HepG2 (cell line): ENCODE data around the gene PHB1. TPM values are rescaled to one million over a fixed set of nuclear protein-coding genes. Genes with fewer than 3 reads are reported as not detected.
A peak's percentile ranks its signal among the peaks of the same experiment; 100 is the strongest.

Experiments used
- FOXM1 ChIP-seq: sonication (generic); formaldehyde crosslinking; IDR thresholded peaks from 2 replicates; pipeline ENCODE4 v1.5.0; 2020; ENCODE audit warnings: missing genetic modification reagents
- HOMEZ ChIP-seq: IDR thresholded peaks from 2 replicates; pipeline ENCODE4 v1.6.1; 2016; ENCODE audit warnings: low read depth
- IRF2 ChIP-seq: IDR thresholded peaks from 2 replicates; pipeline ENCODE4 v1.6.1; 2018; ENCODE audit warnings: missing genetic modification reagents, missing compliant biosample characterization
- ISX ChIP-seq: sonication (generic); formaldehyde crosslinking; conservative IDR thresholded peaks from 2 replicates; pipeline ENCODE4 v1.5.0; 2020; ENCODE audit warnings: missing genetic modification reagents
- JDP2 ChIP-seq: sonication (generic); formaldehyde crosslinking; IDR thresholded peaks from 2 replicates; pipeline ENCODE4 v1.8.1; 2022; ENCODE audit warnings: missing genetic modification reagents, borderline replicate concordance
- MTF2 ChIP-seq: sonication (generic); formaldehyde crosslinking; IDR thresholded peaks from 2 replicates; pipeline ENCODE4 v1.5.0; 2020; ENCODE audit warnings: missing genetic modification reagents, borderline replicate concordance
- REPIN1 ChIP-seq: sonication (generic); formaldehyde crosslinking; IDR thresholded peaks from 2 replicates; pipeline ENCODE4 v1.8.0; 2022; ENCODE audit warnings: missing genetic modification reagents, low read depth, mild to moderate bottlenecking, borderline replicate concordance
- TSC22D2 ChIP-seq: sonication (generic); formaldehyde crosslinking; IDR thresholded peaks from 2 replicates; pipeline ENCODE4 v1.5.1; 2020; ENCODE audit warnings: missing genetic modification reagents, mild to moderate bottlenecking, borderline replicate concordance
- ZNF18 ChIP-seq: sonication (generic); formaldehyde crosslinking; IDR thresholded peaks from 2 replicates; pipeline ENCODE4 v1.8.0; 2022; ENCODE audit warnings: mild to moderate bottlenecking, missing genetic modification reagents; ENCODE audit not compliant: insufficient replicate concordance
- ZNF253 ChIP-seq: sonication (generic); formaldehyde crosslinking; IDR thresholded peaks from 2 replicates; pipeline ENCODE4 v1.8.0; 2022; ENCODE audit warnings: mild to moderate bottlenecking, missing genetic modification reagents, borderline replicate concordance
- ZNF317 ChIP-seq: sonication (generic); formaldehyde crosslinking; IDR thresholded peaks from 2 replicates; pipeline ENCODE4 v1.5.0; 2020; ENCODE audit warnings: mild to moderate bottlenecking, missing genetic modification reagents
- ZNF598 ChIP-seq: sonication (generic); formaldehyde crosslinking; IDR thresholded peaks from 2 replicates; pipeline ENCODE4 v1.5.1; 2020; ENCODE audit warnings: mild to moderate bottlenecking, missing genetic modification reagents, borderline replicate concordance
- ZNF7 ChIP-seq: IDR thresholded peaks from 2 replicates; pipeline ENCODE4 v1.6.1; 2016; ENCODE audit warnings: missing biosample characterization, missing genetic modification reagents
- ZNF768 ChIP-seq: sonication (generic); formaldehyde crosslinking; IDR thresholded peaks from 2 replicates; pipeline ENCODE4 v1.4.0; 2020; ENCODE audit warnings: missing genetic modification reagents
- polyA plus RNA-seq, 8 experiments: library from polyadenylated mRNA; depleted of rRNA in 3 of 8; stranded (reverse) in 7 of 8; unstranded in 1 of 8; fragments of >200 nt; fragmentation: Illumina TruSeq in 4 of 8; extraction: Trizol in 4 of 8; gene quantifications; 2 replicates each; pipeline versions ENCODE4 v1.2.1 to v1.2.3, GENCODE V29; 2011 to 2016; ENCODE audit warnings: low read depth in 4 of 8, missing spikeins in 1 of 8, mixed read lengths in 1 of 8; ENCODE audit not compliant: insufficient read depth in 1 of 8
- total RNA-seq, 5 experiments: library from RNA; depleted of rRNA; stranded (reverse); fragments of >200 nt; fragmentation: Illumina TruSeq; extraction: Trizol; gene quantifications; 2 replicates each; pipeline ENCODE4 v1.2.3, GENCODE V29; 2016; ENCODE audit warnings: low read depth in 1 of 5
- TF ChIP-seq, protein P1 (sequence below): sonication (generic); formaldehyde crosslinking; IDR thresholded peaks from 2 replicates; pipeline ENCODE4 v1.5.0; 2020; ENCODE audit warnings: missing genetic modification reagents
- TF ChIP-seq, protein P2 (sequence below): sonication (generic); formaldehyde crosslinking; IDR thresholded peaks from 2 replicates; pipeline ENCODE4 v1.4.0; 2020; ENCODE audit warnings: missing genetic modification reagents, borderline replicate concordance
- TF ChIP-seq, protein P3 (sequence below): sonication (generic); formaldehyde crosslinking; IDR thresholded peaks from 2 replicates; pipeline ENCODE4 v1.8.1; 2023; ENCODE audit warnings: mild to moderate bottlenecking, missing genetic modification reagents

Gene PHB1
- total and polyA plus RNA-seq, 2 of the 13 experiments (the other 11 are each of a cell fraction or from before 2014, with no cell fraction given), result 515 to 688 TPM

DNA sequence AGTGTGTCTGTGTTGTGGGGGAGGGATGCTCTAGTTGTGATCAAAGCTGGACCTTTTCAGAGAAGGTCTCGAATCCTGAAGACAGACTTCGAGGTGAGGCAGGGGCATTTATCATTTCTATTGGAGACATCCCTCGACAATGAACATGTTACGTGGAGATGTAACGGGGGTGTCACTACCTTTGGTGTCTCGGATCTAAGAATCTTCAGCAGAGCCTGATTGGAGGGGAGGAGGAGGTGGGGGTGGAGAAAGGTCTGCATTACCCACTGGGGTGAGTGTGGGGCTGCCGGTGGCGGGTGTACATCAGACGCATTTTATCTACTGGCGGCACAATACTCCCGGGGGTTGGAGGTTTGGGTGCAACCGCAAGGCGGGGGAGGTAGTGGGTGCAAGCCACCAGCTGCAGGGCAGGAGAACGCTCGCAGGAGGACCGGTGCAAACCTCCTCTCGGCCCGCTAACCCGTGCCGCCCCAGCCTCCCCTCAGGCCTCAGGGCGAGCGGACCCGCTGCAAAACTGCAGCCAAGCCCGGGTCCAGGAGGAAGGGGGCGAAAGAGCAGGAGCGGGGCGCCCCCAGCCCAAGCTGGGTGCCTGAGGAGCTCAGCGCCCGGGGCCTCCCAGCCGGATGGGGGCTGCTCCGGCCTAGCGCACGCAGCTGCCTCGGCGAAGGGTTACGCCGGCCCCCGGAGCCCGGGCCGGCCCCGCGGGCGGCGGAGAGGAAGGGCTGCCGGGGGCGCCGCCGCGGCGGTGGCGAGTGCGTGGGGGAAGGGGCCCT, 53.4 kb downstream of the PHB1 start (continued):
- no peak for TF ChIP-seq ZNF18 (CRISPR knock-in tag)
- TF ChIP-seq ZNF598 (CRISPR knock-in tag), result 0 out of 2 replicates have a peak, but pooled peaks have one; percentile 49
- peak; percentile 67; the same call in 1 of the 2 replicates for TF ChIP-seq ZNF317 (CRISPR knock-in tag)
- peak; percentile 16; the same call in 1 of the 2 replicates for TF ChIP-seq REPIN1 (CRISPR knock-in tag)
- no peak for TF ChIP-seq MTF2 (CRISPR knock-in tag)
- TF ChIP-seq, protein P1, sequence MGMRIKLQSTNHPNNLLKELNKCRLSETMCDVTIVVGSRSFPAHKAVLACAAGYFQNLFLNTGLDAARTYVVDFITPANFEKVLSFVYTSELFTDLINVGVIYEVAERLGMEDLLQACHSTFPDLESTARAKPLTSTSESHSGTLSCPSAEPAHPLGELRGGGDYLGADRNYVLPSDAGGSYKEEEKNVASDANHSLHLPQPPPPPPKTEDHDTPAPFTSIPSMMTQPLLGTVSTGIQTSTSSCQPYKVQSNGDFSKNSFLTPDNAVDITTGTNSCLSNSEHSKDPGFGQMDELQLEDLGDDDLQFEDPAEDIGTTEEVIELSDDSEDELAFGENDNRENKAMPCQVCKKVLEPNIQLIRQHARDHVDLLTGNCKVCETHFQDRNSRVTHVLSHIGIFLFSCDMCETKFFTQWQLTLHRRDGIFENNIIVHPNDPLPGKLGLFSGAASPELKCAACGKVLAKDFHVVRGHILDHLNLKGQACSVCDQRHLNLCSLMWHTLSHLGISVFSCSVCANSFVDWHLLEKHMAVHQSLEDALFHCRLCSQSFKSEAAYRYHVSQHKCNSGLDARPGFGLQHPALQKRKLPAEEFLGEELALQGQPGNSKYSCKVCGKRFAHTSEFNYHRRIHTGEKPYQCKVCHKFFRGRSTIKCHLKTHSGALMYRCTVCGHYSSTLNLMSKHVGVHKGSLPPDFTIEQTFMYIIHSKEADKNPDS (CRISPR knock-in tag), result no peak
- no peak for TF ChIP-seq ZNF7
- TF ChIP-seq ZNF768 (CRISPR knock-in tag), result peak; percentile 68; the same call in 1 of the 2 replicates
- TF ChIP-seq HOMEZ (CRISPR knock-in tag), result no peak
- no peak for TF ChIP-seq JDP2 (CRISPR knock-in tag)
- no peak for TF ChIP-seq ISX (CRISPR knock-in tag)
- TF ChIP-seq, protein P2, sequence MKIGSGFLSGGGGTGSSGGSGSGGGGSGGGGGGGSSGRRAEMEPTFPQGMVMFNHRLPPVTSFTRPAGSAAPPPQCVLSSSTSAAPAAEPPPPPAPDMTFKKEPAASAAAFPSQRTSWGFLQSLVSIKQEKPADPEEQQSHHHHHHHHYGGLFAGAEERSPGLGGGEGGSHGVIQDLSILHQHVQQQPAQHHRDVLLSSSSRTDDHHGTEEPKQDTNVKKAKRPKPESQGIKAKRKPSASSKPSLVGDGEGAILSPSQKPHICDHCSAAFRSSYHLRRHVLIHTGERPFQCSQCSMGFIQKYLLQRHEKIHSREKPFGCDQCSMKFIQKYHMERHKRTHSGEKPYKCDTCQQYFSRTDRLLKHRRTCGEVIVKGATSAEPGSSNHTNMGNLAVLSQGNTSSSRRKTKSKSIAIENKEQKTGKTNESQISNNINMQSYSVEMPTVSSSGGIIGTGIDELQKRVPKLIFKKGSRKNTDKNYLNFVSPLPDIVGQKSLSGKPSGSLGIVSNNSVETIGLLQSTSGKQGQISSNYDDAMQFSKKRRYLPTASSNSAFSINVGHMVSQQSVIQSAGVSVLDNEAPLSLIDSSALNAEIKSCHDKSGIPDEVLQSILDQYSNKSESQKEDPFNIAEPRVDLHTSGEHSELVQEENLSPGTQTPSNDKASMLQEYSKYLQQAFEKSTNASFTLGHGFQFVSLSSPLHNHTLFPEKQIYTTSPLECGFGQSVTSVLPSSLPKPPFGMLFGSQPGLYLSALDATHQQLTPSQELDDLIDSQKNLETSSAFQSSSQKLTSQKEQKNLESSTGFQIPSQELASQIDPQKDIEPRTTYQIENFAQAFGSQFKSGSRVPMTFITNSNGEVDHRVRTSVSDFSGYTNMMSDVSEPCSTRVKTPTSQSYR, result peak; percentile 10; the same call in 1 of the 2 replicates
- TF ChIP-seq IRF2, result peak; percentile 50; the same call in 1 of the 2 replicates
- TF ChIP-seq FOXM1 (CRISPR knock-in tag), result no peak
- TF ChIP-seq, protein P3, sequence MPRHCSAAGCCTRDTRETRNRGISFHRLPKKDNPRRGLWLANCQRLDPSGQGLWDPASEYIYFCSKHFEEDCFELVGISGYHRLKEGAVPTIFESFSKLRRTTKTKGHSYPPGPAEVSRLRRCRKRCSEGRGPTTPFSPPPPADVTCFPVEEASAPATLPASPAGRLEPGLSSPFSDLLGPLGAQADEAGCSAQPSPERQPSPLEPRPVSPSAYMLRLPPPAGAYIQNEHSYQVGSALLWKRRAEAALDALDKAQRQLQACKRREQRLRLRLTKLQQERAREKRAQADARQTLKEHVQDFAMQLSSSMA (CRISPR knock-in tag), result no peak; the same call in 1 of the 2 replicates
- TF ChIP-seq ZNF253 (CRISPR knock-in tag), result no peak
- 0 out of 2 replicates have a peak, but pooled peaks have one; percentile 33 for TF ChIP-seq TSC22D2 (CRISPR knock-in tag)
